HUES48 (cell line): ENCODE data around the gene ITSN1.

Experiments used
- H3K27ac ChIP-seq: one replicate; pipeline ENCODE4 v1.7.0; 2013; ENCODE audit warnings: low read depth, low read length, inconsistent platforms
- H3K27me3 ChIP-seq: 2 replicates; pipeline ENCODE4 v1.6.1; 2013; ENCODE audit warnings: mild to moderate bottlenecking, low read length; ENCODE audit not compliant: control insufficient read depth, insufficient read depth
- H3K36me3 ChIP-seq: 2 replicates; pipeline ENCODE4 v1.6.1; 2013; ENCODE audit warnings: low read length; ENCODE audit not compliant: control insufficient read depth, insufficient read depth
- H3K4me1 ChIP-seq: 2 replicates; pipeline ENCODE4 v1.6.1; 2013; ENCODE audit warnings: mild to moderate bottlenecking, low read length; ENCODE audit not compliant: control insufficient read depth, insufficient read depth
- H3K4me3 ChIP-seq: 2 replicates; pipeline ENCODE4 v1.5.1; 2013; ENCODE audit warnings: mild to moderate bottlenecking, low read depth, low read length
- H3K9ac ChIP-seq: 2 replicates; pipeline ENCODE4 v1.6.1; 2013; ENCODE audit warnings: mild to moderate bottlenecking, low read depth, low read length, moderate library complexity
- H3K9me3 ChIP-seq: 2 replicates; pipeline ENCODE4 v1.6.1; 2013; ENCODE audit warnings: low read length; ENCODE audit not compliant: control insufficient read depth, insufficient read depth

ITSN1 gene

GRCh38 chr21:33896691-33897090, 254.4 kb downstream of the ITSN1 start:
- no peak overlapping the region for H3K4me3 ChIP-seq
- H3K27me3 ChIP-seq = no peaks in the 10 kb centered on the region
- H3K4me1 ChIP-seq = peaks cover 17% of the 10 kb centered on the region
- H3K9ac ChIP-seq = no peak overlapping the region
- no peak overlapping the region for H3K27ac ChIP-seq
- H3K36me3 ChIP-seq = peaks cover 5% of the 10 kb centered on the region; the same call in 1 of the 2 replicates
- no peaks in the 10 kb centered on the region for H3K9me3 ChIP-seq

- no peak overlapping the region for H3K4me3 ChIP-seq
- H3K36me3 ChIP-seq = peaks cover 8% of the 10 kb centered on the region; the same call in 1 of the 2 replicates
Observed at GRCh38 chr21:33897098-33897497, 254.8 kb downstream of the ITSN1 start.

GRCh38 chr21:33897739-33898138, 255.4 kb downstream of the ITSN1 start:
- no peak overlapping the region for H3K27ac ChIP-seq
- peaks cover 14% of the 10 kb centered on the region for H3K36me3 ChIP-seq
- H3K4me1 ChIP-seq = peaks cover 9% of the 10 kb centered on the region
- no peaks in the 10 kb centered on the region for H3K9me3 ChIP-seq
- H3K4me3 ChIP-seq = no peak overlapping the region
- no peaks in the 10 kb centered on the region for H3K27me3 ChIP-seq
- H3K9ac ChIP-seq = no peak overlapping the region

More at GRCh38 chr21:33897098-33897497, 254.8 kb downstream of the ITSN1 start:
- H3K27me3 ChIP-seq = no peaks in the 10 kb centered on the region
- no peak overlapping the region for H3K27ac ChIP-seq
- no peak overlapping the region for H3K9ac ChIP-seq
- H3K9me3 ChIP-seq = no peaks in the 10 kb centered on the region
- peaks cover 15% of the 10 kb centered on the region for H3K4me1 ChIP-seq

GRCh38 chr21:33898586-33898985, 256.3 kb downstream of the ITSN1 start:
- no peaks in the 10 kb centered on the region for H3K9me3 ChIP-seq
- no peak overlapping the region for H3K4me3 ChIP-seq
- no peak overlapping the region for H3K27ac ChIP-seq
- H3K36me3 ChIP-seq = peaks cover 23% of the 10 kb centered on the region
- H3K27me3 ChIP-seq = no peaks in the 10 kb centered on the region
- H3K9ac ChIP-seq = no peak overlapping the region
- H3K4me1 ChIP-seq = peaks cover 9% of the 10 kb centered on the region

- Histone ChIP-seq H3K9me3 (no peaks in the 10 kb centered on the region), H3K4me1 (peaks cover 9% of the 10 kb centered on the region), H3K4me3 (no peak overlapping the region), H3K27me3 (no peaks in the 10 kb centered on the region), H3K36me3 (peaks cover 29% of the 10 kb centered on the region), H3K27ac (no peak overlapping the region), H3K9ac (no peak overlapping the region)
Observed at GRCh38 chr21:33899199-33899598, 256.9 kb downstream of the ITSN1 start.

- peak overlapping the region; percentile 39 for H3K27ac ChIP-seq
- no peak overlapping the region for H3K4me3 ChIP-seq
- H3K9ac ChIP-seq = no peak overlapping the region
- no peaks in the 10 kb centered on the region for H3K9me3 ChIP-seq
- H3K36me3 ChIP-seq = peaks cover 52% of the 10 kb centered on the region
- H3K27me3 ChIP-seq = no peaks in the 10 kb centered on the region
- no peaks in the 10 kb centered on the region for H3K4me1 ChIP-seq
Observed at GRCh38 chr21:33901412-33902288, 259.3 kb downstream of the ITSN1 start.

GRCh38 chr21:33902349-33902748, 260.0 kb downstream of the ITSN1 start:
- Histone ChIP-seq H3K9me3 (no peaks in the 10 kb centered on the region), H3K9ac (no peak overlapping the region), H3K36me3 (peaks cover 59% of the 10 kb centered on the region), H3K27ac (peak overlapping the region; percentile 39), H3K4me1 (no peaks in the 10 kb centered on the region), H3K27me3 (no peaks in the 10 kb centered on the region), H3K4me3 (no peak overlapping the region)

- H3K9ac ChIP-seq = no peak overlapping the region
- H3K4me3 ChIP-seq = no peak overlapping the region
- no peaks in the 10 kb centered on the region for H3K9me3 ChIP-seq
- H3K36me3 ChIP-seq = peaks cover 76% of the 10 kb centered on the region
- H3K4me1 ChIP-seq = no peaks in the 10 kb centered on the region
- H3K27me3 ChIP-seq = no peaks in the 10 kb centered on the region
- H3K27ac ChIP-seq = no peak overlapping the region
Observed at GRCh38 chr21:33904041-33904440, 261.7 kb downstream of the ITSN1 start.

- Histone ChIP-seq H3K9ac (no peak overlapping the region), H3K27ac (no peak overlapping the region), H3K4me3 (no peak overlapping the region), H3K36me3 (peaks cover 99% of the 10 kb centered on the region), H3K27me3 (no peaks in the 10 kb centered on the region), H3K9me3 (no peaks in the 10 kb centered on the region), H3K4me1 (no peaks in the 10 kb centered on the region)
Observed at GRCh38 chr21:33908760-33909159, 266.5 kb downstream of the ITSN1 start.

- Histone ChIP-seq H3K4me3 (no peak overlapping the region), H3K9ac (no peak overlapping the region), H3K9me3 (no peaks in the 10 kb centered on the region), H3K4me1 (peaks cover 5% of the 10 kb centered on the region; the same call in 1 of the 2 replicates), H3K27me3 (no peaks in the 10 kb centered on the region), H3K27ac (no peak overlapping the region), H3K36me3 (peaks cover 95% of the 10 kb centered on the region)
Observed at GRCh38 chr21:33909756-33910155, 267.5 kb downstream of the ITSN1 start.

GRCh38 chr21:33914188-33914587, 271.9 kb downstream of the ITSN1 start:
- H3K4me1 ChIP-seq = peaks cover 11% of the 10 kb centered on the region; the same call in 1 of the 2 replicates
- H3K9ac ChIP-seq = no peak overlapping the region

More at GRCh38 chr21:33914188-33914587, 271.9 kb downstream of the ITSN1 start:
- Histone ChIP-seq H3K27me3 (no peaks in the 10 kb centered on the region), H3K9me3 (no peaks in the 10 kb centered on the region), H3K4me3 (peak overlapping the region; percentile 89), H3K36me3 (peaks cover 52% of the 10 kb centered on the region), H3K27ac (no peak overlapping the region)
